ENCODE data around the gene PER1. TPM values are rescaled to one million over a fixed set of nuclear protein-coding genes. Genes with fewer than 3 reads are reported as not detected.

PER1 gene
- total and polyA plus RNA-seq, 2 of the 13 experiments (the other 11 are each of a cell fraction or from before 2014, with no cell fraction given) = 2.6 to 3.6 TPM

DNA sequence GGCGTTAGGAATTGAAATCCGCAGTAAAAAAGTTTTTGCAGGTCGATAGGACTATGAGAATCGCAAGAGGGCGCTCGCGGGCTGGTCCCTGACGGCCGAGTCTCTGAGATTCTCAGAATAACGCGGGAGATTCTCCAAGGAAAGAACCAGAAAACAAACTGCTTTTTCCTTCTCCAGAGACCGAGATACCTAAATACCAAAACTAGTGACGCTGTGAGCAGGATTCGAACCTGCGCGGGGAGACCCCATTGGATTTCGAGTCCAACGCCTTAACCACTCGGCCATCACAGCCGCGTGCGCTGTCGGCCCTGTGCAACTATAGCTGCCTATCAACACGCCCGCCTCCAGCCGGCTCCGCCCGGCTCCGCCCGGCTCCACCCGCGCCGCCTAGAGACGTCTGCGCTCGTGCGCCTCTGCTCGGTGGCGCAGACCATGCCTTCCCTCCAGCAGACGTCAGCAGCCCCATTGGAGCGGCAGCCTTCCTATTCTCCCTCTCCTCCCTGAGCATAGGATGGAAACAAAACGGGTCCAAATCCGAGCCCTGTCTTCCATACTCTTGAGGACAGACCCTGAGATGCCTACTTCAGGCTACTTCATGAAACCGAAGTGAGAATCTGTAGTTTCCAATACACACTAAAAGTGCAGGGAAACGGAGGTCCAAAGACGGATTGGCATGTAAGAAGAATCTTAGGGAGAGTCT, 13.4 kb downstream of the PER1 start:
- in situ Hi-C loops (cut with HindIII; ENCODE audit: extremely low pct_ligation_motif_present, low pct_unique_long_range_greater_than_20kb) = no loop called here
- BruUV-seq (replicated peaks) = no TSS peak
- TF ChIP-seq, protein P1, sequence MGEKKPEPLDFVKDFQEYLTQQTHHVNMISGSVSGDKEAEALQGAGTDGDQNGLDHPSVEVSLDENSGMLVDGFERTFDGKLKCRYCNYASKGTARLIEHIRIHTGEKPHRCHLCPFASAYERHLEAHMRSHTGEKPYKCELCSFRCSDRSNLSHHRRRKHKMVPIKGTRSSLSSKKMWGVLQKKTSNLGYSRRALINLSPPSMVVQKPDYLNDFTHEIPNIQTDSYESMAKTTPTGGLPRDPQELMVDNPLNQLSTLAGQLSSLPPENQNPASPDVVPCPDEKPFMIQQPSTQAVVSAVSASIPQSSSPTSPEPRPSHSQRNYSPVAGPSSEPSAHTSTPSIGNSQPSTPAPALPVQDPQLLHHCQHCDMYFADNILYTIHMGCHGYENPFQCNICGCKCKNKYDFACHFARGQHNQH (CRISPR knock-in tag; IDR thresholded peaks at IDR 0.05) = peak; percentile 88
- peak; percentile 84 for TF ChIP-seq RAD21 (CRISPR knock-in tag; IDR thresholded peaks at IDR 0.05)
- TF ChIP-seq ZNF446 (CRISPR knock-in tag; IDR thresholded peaks at IDR 0.05) = no peak
- no peak for TF ChIP-seq KIAA2018 (CRISPR knock-in tag; IDR thresholded peaks at IDR 0.05; ENCODE audit: borderline replicate concordance)
- TF ChIP-seq MIXL1 (CRISPR knock-in tag; IDR thresholded peaks at IDR 0.05) = peak; percentile 27; the same call in 1 of the 2 replicates
- TF ChIP-seq ZSCAN12 (CRISPR knock-in tag; IDR thresholded peaks at IDR 0.05) = no peak
- peak; percentile 82 for TF ChIP-seq GATAD2A (CRISPR knock-in tag; IDR thresholded peaks at IDR 0.05)
- TF ChIP-seq ZNF607 (CRISPR knock-in tag; IDR thresholded peaks at IDR 0.05; ENCODE audit: borderline replicate concordance) = peak; percentile 69
- TF ChIP-seq YEATS2 (CRISPR knock-in tag; IDR thresholded peaks at IDR 0.05; ENCODE audit: borderline replicate concordance) = no peak
- TF ChIP-seq PCBP2 (optimal IDR thresholded peaks at IDR 0.05; ENCODE audit: low read depth, low read length, poor library complexity, severe bottlenecking) = no peak
- peak; percentile 66 for TF ChIP-seq RXRB (CRISPR knock-in tag; IDR thresholded peaks at IDR 0.05; ENCODE audit: borderline replicate concordance)
- TF ChIP-seq ZNF678 (CRISPR knock-in tag; IDR thresholded peaks at IDR 0.05) = no peak
- TF ChIP-seq KDM5A (IDR thresholded peaks at IDR 0.05; ENCODE audit: borderline replicate concordance, low read length) = peak; percentile 72; the same call in 1 of the 2 replicates
- 0 out of 2 replicates have a peak, but pooled peaks have one; percentile 83 for TF ChIP-seq ZSCAN30 (CRISPR knock-in tag; IDR thresholded peaks at IDR 0.05)

More for the DNA sequence above, 13.4 kb downstream of the PER1 start:
- Histone ChIP-seq H3K4me3 (replicated peaks in 1 of 3; ENCODE audit: insufficient read depth in 1 of 3, low read depth in 2 of 3, low read length in 3 of 3) (peak overlapping the region; percentile 71 to 86 (median 79)), H3K27ac (ENCODE audit: extremely low read length, insufficient read depth, low read length) (peak overlapping the region; percentile 74), H3K27me3 (ENCODE audit: control insufficient read depth in 1 of 2, insufficient read depth in 2 of 2, low read length in 2 of 2) (no peaks in the 10 kb centered on the region; a peak in 1 of 5 replicates), H2AFZ (ENCODE audit: low read length) (peak overlapping the region; percentile 76), H4K20me1 (ENCODE audit: insufficient read depth, low read length) (0 out of 2 replicates have a peak, but pooled peaks cover 3% of the 10 kb centered on the region), H3K36me3 (replicated peaks in 1 of 2; ENCODE audit: control insufficient read depth in 1 of 2, insufficient read depth in 2 of 2, low read length in 2 of 2) (peaks cover 1 to 4% of the 10 kb centered on the region in 2 experiments; a peak in 2 of 5 replicates), H3K79me2 (ENCODE audit: insufficient read depth, low read length) (no peaks in the 10 kb centered on the region), H3K4me1 (ENCODE audit: insufficient read depth, low read length) (peaks cover 36% of the 10 kb centered on the region), H3K9me3 (ENCODE audit: low read length) (no peaks in the 10 kb centered on the region), H3K4me2 (ENCODE audit: low read depth, low read length) (peak overlapping the region; percentile 95), H3K9ac (ENCODE audit: insufficient read depth, low read depth, low read length) (peak overlapping the region; percentile 73)
- intact Hi-C loops (cut with micrococcal nuclease; ENCODE audit: unreplicated experiment) = loop anchor here (1.0 to 5.0 kb wide), 4 partner anchors 13 to 48 kb away; partner anchors contain the start of genes HES7 and PER1
- ChIA-PET POLR2A (interaction anchor here (0.9 to 3.2 kb wide), 6 partner anchors 13 to 53 kb away, joined by 4 to 18 read pairs (median 9); partner anchors contain the start of gene PER1), CTCF (ENCODE audit: low intra/inter-chr PET ratio, low total read pairs) (interaction anchor here (0.6 to 2.4 kb wide), 8 partner anchors 18 to 395 kb away, joined by 3 to 28 read pairs (median 4); partner anchors contain the start of gene VAMP2)
- ATAC-seq = peak; percentile 93
- peak; percentile 96 for DNase-seq (ENCODE audit: low spot score)
- 2% methylated on average over 29 of the region's 46 CpGs for WGBS (ENCODE audit: low lambda C conversion rate)
- peak; percentile 93 for FAIRE-seq

Data from HepG2 (cell line).